Renal cortical epithelial cell (primary cell): Measurements from ENCODE around the gene SCAANT1. TPM values are rescaled to one million over a fixed set of nuclear protein-coding genes. Genes with fewer than 3 reads are reported as not detected.

Source experiments
- DNase-seq: peaks from one replicate; pipeline ENCODE4 v3.0.0-alpha.2; 2011; ENCODE audit warnings: low read depth
- total RNA-seq: library from RNA; depleted of rRNA; stranded (reverse); fragments of >200 nt; gene quantifications from 2 replicates; pipeline ENCODE4 v1.2.3, GENCODE V29; 2014

SCAANT1 gene
- not detected in 2 replicates for total RNA-seq

GRCh38 chr3:63911873-63912767, at the start of gene SCAANT1:
Gene SCAANT1, minus strand, starts transcription at chr3:63912383.
- DNase-seq, result peak; percentile 73

GRCh38 chr3:63961891-63962290, 49.7 kb upstream of the SCAANT1 start:
- peak; percentile 77 for DNase-seq

- DNase-seq, result peak; percentile 81
These were observed 48.0 kb upstream of the SCAANT1 start for GRCh38 chr3:63960048-63960711.

- no peak for DNase-seq
These were observed 47.0 kb upstream of the SCAANT1 start for GRCh38 chr3:63959146-63959545.

- peak; percentile 89 for DNase-seq
These were observed 43.8 kb upstream of the SCAANT1 start for GRCh38 chr3:63955830-63956545.

GRCh38 chr3:63955036-63955650, 43.0 kb upstream of the SCAANT1 start:
- DNase-seq, result no peak

- no peak for DNase-seq
These were observed 42.0 kb upstream of the SCAANT1 start for GRCh38 chr3:63954182-63954581.

- DNase-seq, result no peak
These were observed 40.0 kb upstream of the SCAANT1 start for GRCh38 chr3:63952248-63952594.

- no peak for DNase-seq
These were observed 39.5 kb upstream of the SCAANT1 start for GRCh38 chr3:63951492-63952247.

- no peak for DNase-seq
These were observed 38.5 kb upstream of the SCAANT1 start for GRCh38 chr3:63950698-63951097.

GRCh38 chr3:63949005-63949404, 36.8 kb upstream of the SCAANT1 start:
- DNase-seq, result no peak

- DNase-seq, result no peak
These were observed 35.4 kb upstream of the SCAANT1 start for GRCh38 chr3:63947594-63947993.

GRCh38 chr3:63946753-63947152, 34.6 kb upstream of the SCAANT1 start:
- no peak for DNase-seq

GRCh38 chr3:63945558-63946096, 33.4 kb upstream of the SCAANT1 start:
- no peak for DNase-seq

- DNase-seq, result no peak
These were observed 31.5 kb upstream of the SCAANT1 start for GRCh38 chr3:63943678-63944077.

- no peak for DNase-seq
These were observed 30.3 kb upstream of the SCAANT1 start for GRCh38 chr3:63942528-63942927.

- DNase-seq, result peak; percentile 33
These were observed 28.2 kb upstream of the SCAANT1 start for GRCh38 chr3:63940389-63940757.

- DNase-seq, result peak; percentile 77
These were observed 25.8 kb upstream of the SCAANT1 start for GRCh38 chr3:63937661-63938651.

- no peak for DNase-seq
These were observed 24.7 kb upstream of the SCAANT1 start for GRCh38 chr3:63936925-63937324.
